SU-DHL-6 (cell line): ENCODE data around the gene KRTAP10-5.

ENCODE experiments used
- CTCF ChIP-seq: fragments of 200-600 bp; sonication (generic); IDR thresholded peaks from one replicate; pipeline ENCODE4 v1.5.1; 2017; ENCODE audit warnings: antibody characterized with exemption, mild to moderate bottlenecking, low read length, moderate library complexity; ENCODE audit not compliant: insufficient read depth, poor library complexity, severe bottlenecking
- EZH2phosphoT487 ChIP-seq: fragments of 200-600 bp; sonication (generic), shearing (Covaris generic); conservative IDR thresholded peaks from 2 replicates; pipeline ENCODE4 v1.6.1; 2018; ENCODE audit warnings: mild to moderate bottlenecking, antibody characterized with exemption, low read length, moderate library complexity, mixed read lengths

DNA sequence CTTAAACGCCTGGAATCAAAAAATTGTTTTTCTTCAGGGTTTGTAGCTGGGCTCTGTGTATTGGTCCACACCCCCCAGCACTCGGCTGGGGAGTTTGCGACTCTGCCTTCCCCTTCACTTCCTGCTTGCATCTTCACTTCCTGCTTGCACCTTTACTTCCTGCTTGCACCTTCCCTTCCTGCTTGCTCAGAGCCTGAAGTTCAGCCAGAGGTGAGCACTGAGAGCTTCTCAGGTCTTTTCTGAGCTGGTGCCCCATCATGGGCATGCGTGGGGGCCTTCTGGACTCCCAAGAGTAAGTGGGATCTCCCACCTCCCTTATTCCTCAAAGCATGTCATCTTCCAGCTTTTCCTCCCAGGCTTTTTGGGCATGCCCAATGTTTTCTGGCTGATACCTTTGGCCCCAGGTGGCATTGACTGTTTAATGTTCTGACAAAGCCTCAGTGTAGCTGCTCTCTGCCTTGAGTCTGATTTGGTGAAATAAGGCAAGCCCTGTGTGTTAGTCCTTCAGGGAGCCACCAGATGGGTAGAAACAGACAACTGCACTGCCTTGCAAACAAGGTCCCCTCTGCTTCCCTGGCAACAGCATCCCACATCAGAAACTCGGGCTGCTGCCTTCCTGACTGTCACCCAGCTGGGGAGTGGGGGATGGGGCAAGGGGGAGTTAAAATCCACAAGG is 32.6 kb downstream of the KRTAP10-5 start:
- TF ChIP-seq CTCF (no peak), EZH2phosphoT487 (no peak)
